Activated CD8-positive, alpha-beta T cell treated with anti-CD3 and anti-CD28 coated beads for 36 hours (primary cell): Measurements from ENCODE around the gene ZFP28. TPM values are rescaled to one million over a fixed set of nuclear protein-coding genes. Genes with fewer than 3 reads are reported as not detected.

Experiments used
- ATAC-seq: fragments of 200-7000 bp; cut with Tn5 transposase; one replicate; pipeline ENCODE4 v1.10.0; 2021; ENCODE audit warnings: mild to moderate bottlenecking, moderate library complexity
- CTCF ChIA-PET: fragments of 350-600 bp; sonication (Branson Sonifier 250); formaldehyde crosslinking; loops from one replicate; lab custom pipeline; 2021; ENCODE audit warnings: antibody characterized with exemption; lab: Charles Lee
- POLR2A ChIA-PET: fragments of 350-600 bp; sonication (Branson Sonifier 250); formaldehyde crosslinking; loops from one replicate; lab custom pipeline; 2021; ENCODE audit warnings: antibody characterized with exemption; lab: Charles Lee
- DNase-seq: peaks from one replicate; pipeline ENCODE4 v3.0.0-alpha.2; 2020
- H3K27ac Mint-ChIP-seq: one replicate; pipeline ENCODE4 v1.8.0; 2021; ENCODE audit warnings: mild to moderate bottlenecking, mixed read lengths
- H3K27me3 Mint-ChIP-seq: one replicate; pipeline ENCODE4 v1.8.0; 2021; ENCODE audit warnings: mixed read lengths
- H3K36me3 Mint-ChIP-seq: one replicate; pipeline ENCODE4 v1.8.0; 2021; ENCODE audit warnings: low read depth, mixed read lengths
- H3K4me1 Mint-ChIP-seq: one replicate; pipeline ENCODE4 v1.8.0; 2021; ENCODE audit warnings: low read depth, mixed read lengths
- H3K4me3 Mint-ChIP-seq: one replicate; pipeline ENCODE4 v1.8.0; 2021; ENCODE audit warnings: mild to moderate bottlenecking, moderate library complexity, mixed read lengths
- H3K9me3 Mint-ChIP-seq: one replicate; pipeline ENCODE4 v1.8.0; 2021; ENCODE audit warnings: mixed read lengths
- CTCF ChIP-seq: fragments of 200-600 bp; IDR thresholded peaks from one replicate; pipeline ENCODE4 v1.8.0; 2022; ENCODE audit warnings: antibody characterized with exemption, mild to moderate bottlenecking
- intact Hi-C: fragments of 100-400 bp; cut with micrococcal nuclease; formaldehyde crosslinking; loops from one replicate; pipeline ENCODE4 v1.10.0; 2022
- total RNA-seq, 2 experiments: library from RNA; stranded (reverse); gene quantifications; one replicate each; pipeline ENCODE4 v1.2.3, GENCODE V29; 2021

ZFP28 gene
- total RNA-seq, 2 experiments from 2014 or later = 3.6 to 4.4 TPM

DNA sequence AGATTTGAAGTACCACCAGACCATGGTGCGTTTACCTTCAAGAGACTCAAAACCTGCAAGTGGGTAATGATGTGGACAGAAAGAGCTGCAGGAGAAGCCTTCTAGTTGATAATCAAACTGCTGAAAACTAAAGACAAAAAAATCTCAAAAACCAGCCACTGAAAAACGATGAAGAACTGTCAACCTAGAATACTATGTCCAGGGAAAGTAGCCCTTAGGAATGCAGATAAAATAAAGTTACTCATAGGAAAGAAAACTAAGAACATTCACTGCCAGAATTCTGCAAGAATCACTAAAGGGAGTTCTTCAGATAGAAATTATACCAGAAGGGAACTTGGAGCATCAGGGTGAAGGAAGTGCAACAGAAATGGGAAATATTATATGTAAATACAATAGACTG, 33.8 kb downstream of the ZFP28 start:
- no peak overlapping the region for H3K27ac Mint-ChIP-seq
- no peak for DNase-seq
- no peak for TF ChIP-seq CTCF
- H3K36me3 Mint-ChIP-seq = peaks cover 89% of the 10 kb centered on the region
- intact Hi-C loops = no loop called here
- ChIA-PET CTCF (no interaction called here), POLR2A (no interaction called here)
- peaks cover 69% of the 10 kb centered on the region for H3K9me3 Mint-ChIP-seq
- H3K4me3 Mint-ChIP-seq = no peak overlapping the region
- no peaks in the 10 kb centered on the region for H3K27me3 Mint-ChIP-seq
- peaks cover 8% of the 10 kb centered on the region for H3K4me1 Mint-ChIP-seq
- no peak for ATAC-seq

- ChIA-PET CTCF (no interaction called here), POLR2A (interaction anchor here (0.6 kb wide), 1 partner anchor 135 kb away, joined by 3 read pairs; no protein-coding TSS in a partner anchor)
- Mint-ChIP-seq H3K36me3 (peaks cover 85% of the 10 kb centered on the region), H3K27ac (no peak overlapping the region), H3K27me3 (no peaks in the 10 kb centered on the region), H3K4me1 (no peaks in the 10 kb centered on the region), H3K9me3 (peaks cover 74% of the 10 kb centered on the region), H3K4me3 (no peak overlapping the region)
- TF ChIP-seq CTCF = no peak
- ATAC-seq (no peak), DNase-seq (no peak)
- intact Hi-C loops = no loop called here
These were observed 35.2 kb downstream of the ZFP28 start for GRCh38 chr19:56573914-56574313.

DNA sequence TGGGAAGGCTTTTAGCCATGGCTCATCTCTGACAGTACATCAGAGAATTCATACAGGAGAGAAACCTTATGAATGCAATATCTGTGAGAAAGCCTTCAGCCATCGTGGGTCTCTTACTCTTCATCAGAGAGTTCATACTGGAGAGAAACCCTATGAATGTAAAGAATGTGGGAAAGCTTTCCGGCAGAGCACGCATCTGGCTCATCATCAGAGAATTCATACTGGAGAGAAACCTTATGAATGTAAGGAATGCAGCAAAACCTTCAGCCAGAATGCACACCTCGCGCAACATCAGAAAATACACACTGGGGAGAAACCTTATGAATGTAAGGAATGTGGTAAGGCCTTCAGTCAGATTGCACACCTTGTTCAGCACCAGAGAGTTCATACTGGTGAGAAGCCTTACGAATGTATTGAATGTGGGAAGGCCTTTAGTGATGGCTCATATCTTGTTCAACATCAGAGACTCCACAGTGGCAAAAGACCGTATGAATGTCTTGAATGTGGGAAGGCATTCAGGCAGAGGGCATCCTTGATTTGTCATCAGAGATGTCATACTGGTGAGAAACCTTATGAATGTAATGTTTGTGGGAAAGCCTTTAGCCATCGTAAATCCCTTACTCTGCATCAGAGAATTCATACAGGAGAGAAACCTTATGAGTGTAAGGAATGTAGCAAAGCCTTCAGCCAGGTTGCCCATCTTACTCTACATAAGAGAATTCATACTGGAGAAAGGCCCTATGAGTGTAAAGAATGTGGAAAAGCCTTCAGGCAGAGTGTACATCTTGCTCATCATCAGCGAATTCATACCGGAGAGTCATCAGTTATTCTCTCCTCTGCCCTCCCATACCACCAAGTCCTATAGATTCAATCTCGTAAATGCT, 39.2 kb downstream of the ZFP28 start:
- POLR2A ChIA-PET = interaction anchor here (0.6 kb wide), 1 partner anchor 200 kb away, joined by 3 read pairs; no protein-coding TSS in a partner anchor
- H3K27me3 Mint-ChIP-seq = no peaks in the 10 kb centered on the region
- no peak for TF ChIP-seq CTCF
- ATAC-seq = no peak
- CTCF ChIA-PET = no interaction called here
- peaks cover 73% of the 10 kb centered on the region for H3K36me3 Mint-ChIP-seq
- no peak for DNase-seq
- peaks cover 76% of the 10 kb centered on the region for H3K9me3 Mint-ChIP-seq
- H3K4me1 Mint-ChIP-seq = no peaks in the 10 kb centered on the region
- intact Hi-C loops = no loop called here
- H3K27ac Mint-ChIP-seq = no peak overlapping the region
- no peak overlapping the region for H3K4me3 Mint-ChIP-seq

- H3K27me3 Mint-ChIP-seq = no peaks in the 10 kb centered on the region
- H3K9me3 Mint-ChIP-seq = peaks cover 35% of the 10 kb centered on the region
- H3K27ac Mint-ChIP-seq = peak overlapping the region; percentile 75
- TF ChIP-seq CTCF = no peak
- DNase-seq (no peak), ATAC-seq (no peak)
- peak overlapping the region; percentile 83 for H3K4me3 Mint-ChIP-seq
- peaks cover 6% of the 10 kb centered on the region for H3K4me1 Mint-ChIP-seq
- CTCF ChIA-PET = no interaction called here
- POLR2A ChIA-PET = interaction anchor here (1.0 kb wide), 1 partner anchor 28 kb away, joined by 3 read pairs; the partner anchor contains the start of gene ZNF470
- intact Hi-C loops = no loop called here
- H3K36me3 Mint-ChIP-seq = peaks cover 30% of the 10 kb centered on the region
These were observed 55.7 kb downstream of the ZFP28 start for GRCh38 chr19:56594446-56594782.
